BLaER1 (cell line): ENCODE results near the gene PADI1.

Source experiments
- H3K27ac ChIP-seq: shearing (Covaris generic); formaldehyde crosslinking; 2 replicates; pipeline ENCODE4 v1.8.1; 2022
- H3K27me3 ChIP-seq: shearing (Covaris generic); formaldehyde crosslinking; 2 replicates; pipeline ENCODE4 v1.8.1; 2022
- H3K36me3 ChIP-seq: shearing (Covaris generic); formaldehyde crosslinking; 2 replicates; pipeline ENCODE4 v1.8.1; 2022
- H3K4me1 ChIP-seq: shearing (Covaris generic); formaldehyde crosslinking; 2 replicates; pipeline ENCODE4 v1.8.1; 2022
- H3K4me2 ChIP-seq: shearing (Covaris generic); formaldehyde crosslinking; 2 replicates; pipeline ENCODE4 v1.8.1; 2022
- H3K4me3 ChIP-seq: shearing (Covaris generic); formaldehyde crosslinking; 2 replicates; pipeline ENCODE4 v1.8.1; 2022
- H3K9ac ChIP-seq: shearing (Covaris generic); formaldehyde crosslinking; 2 replicates; pipeline ENCODE4 v1.8.1; 2022
- H3K9me3 ChIP-seq: shearing (Covaris generic); formaldehyde crosslinking; 2 replicates; pipeline ENCODE4 v1.8.1; 2022
- H4K20me1 ChIP-seq: shearing (Covaris generic); formaldehyde crosslinking; 2 replicates; pipeline ENCODE4 v1.8.1; 2022
- Cebpa-rat ChIP-seq: shearing (Covaris generic); IDR thresholded peaks from 2 replicates; pipeline ENCODE4 v1.8.1; 2022

Gene PADI1

DNA sequence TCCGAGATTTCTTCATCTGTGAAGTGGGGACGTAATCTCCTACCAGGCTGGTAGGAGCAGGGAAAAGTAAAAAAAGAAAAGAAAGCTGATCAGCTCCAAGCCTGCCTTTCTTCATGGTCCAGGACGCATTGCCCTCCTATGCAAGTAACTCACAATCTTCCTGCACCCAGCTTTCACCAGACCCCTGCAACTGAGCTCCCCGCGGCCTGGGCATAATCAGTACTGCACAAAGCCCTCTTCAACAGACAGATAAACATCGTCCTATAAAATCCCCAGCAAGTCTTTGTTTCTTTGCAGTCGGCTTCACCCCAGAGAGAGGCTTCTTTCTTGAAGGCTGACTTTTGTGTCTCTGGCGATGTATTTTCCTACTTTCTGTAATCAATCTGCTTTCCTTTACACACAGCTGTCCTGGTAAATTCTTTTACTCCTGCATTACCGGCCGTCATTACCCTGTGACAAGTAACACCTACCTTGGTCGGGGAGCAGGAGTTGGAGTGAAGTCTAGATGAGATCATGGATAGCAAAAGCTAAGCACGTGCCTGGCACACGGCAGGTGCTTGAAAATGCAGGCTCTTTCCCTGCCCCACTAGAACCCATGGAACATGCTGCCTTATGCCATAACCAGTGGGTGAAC is 8.3 kb downstream of the PADI1 start:
- Histone ChIP-seq H3K4me3 (no peak overlapping the region), H3K9ac (no peak overlapping the region), H3K27ac (no peak overlapping the region), H3K9me3 (no peaks in the 10 kb centered on the region), H3K4me2 (peak overlapping the region; percentile 92), H3K36me3 (no peaks in the 10 kb centered on the region), H3K27me3 (peaks cover 11% of the 10 kb centered on the region; the same call in 1 of the 2 replicates), H3K4me1 (peaks cover 76% of the 10 kb centered on the region), H4K20me1 (peaks cover 18% of the 10 kb centered on the region; the same call in 1 of the 2 replicates)
- no peak for TF ChIP-seq Cebpa-rat

DNA sequence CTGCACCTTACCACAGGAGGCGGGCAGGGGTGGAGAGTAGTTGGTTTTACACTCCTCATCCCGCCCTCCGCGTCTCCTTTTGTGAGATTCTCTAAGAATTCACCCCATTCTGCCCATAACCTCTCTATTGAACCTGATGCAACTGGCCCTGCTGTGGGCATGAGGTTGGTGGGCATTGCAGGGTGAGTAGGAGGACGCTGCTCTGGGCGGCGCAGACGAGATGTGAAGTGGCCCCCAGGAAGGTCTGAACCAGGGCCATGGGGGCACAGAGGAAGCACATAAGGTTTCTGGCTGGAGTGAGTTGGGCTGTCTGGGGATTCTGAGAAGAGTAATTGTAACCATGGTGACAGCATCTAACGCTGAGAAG is 8.8 kb downstream of the PADI1 start:
- peaks cover 71% of the 10 kb centered on the region for H3K4me1 ChIP-seq
- no peak overlapping the region for H3K4me3 ChIP-seq
- H3K9ac ChIP-seq: no peak overlapping the region
- H3K27ac ChIP-seq: no peak overlapping the region
- peaks cover 11% of the 10 kb centered on the region; the same call in 1 of the 2 replicates for H3K27me3 ChIP-seq
- peak overlapping the region; percentile 92 for H3K4me2 ChIP-seq
- no peaks in the 10 kb centered on the region for H3K9me3 ChIP-seq
- TF ChIP-seq Cebpa-rat: no peak
- H3K36me3 ChIP-seq: no peaks in the 10 kb centered on the region
- peaks cover 18% of the 10 kb centered on the region; the same call in 1 of the 2 replicates for H4K20me1 ChIP-seq

DNA sequence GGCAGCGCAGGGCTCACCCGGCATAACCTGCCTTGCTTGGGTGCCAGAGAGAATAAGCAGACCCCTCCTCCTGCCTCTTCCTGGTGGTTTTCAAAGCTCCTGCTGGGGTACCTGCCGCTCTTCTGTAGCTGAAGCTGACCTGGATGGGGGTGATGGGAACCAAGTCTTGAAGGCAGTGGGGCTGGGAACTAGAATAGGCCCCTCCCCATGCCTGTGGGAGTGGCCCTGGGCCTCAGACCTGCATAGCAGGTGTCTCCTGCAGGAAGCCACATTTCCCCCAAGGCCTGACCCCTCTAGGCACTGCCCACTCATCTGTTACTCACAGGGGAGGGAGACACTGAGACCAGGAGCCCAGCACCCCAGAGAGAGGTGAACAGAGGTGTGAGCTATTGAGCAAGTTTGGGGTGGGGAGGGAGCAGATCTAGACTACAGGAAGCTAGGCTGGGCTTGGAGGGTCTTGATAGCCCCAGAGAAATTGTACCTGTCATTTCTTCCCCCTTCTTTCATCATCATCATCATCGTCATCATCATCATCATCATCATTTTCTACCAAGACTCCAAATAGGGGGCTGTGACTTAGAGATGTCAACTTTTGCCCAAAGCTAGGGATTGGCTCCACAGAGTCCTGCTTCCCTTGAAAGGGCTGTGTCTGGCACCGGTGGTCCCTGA is 10.1 kb downstream of the PADI1 start:
- H3K4me1 ChIP-seq: peaks cover 60% of the 10 kb centered on the region
- no peak for TF ChIP-seq Cebpa-rat
- no peak overlapping the region for H3K27ac ChIP-seq
- peak overlapping the region; percentile 92 for H3K4me2 ChIP-seq
- no peak overlapping the region for H3K4me3 ChIP-seq
- H3K27me3 ChIP-seq: peaks cover 11% of the 10 kb centered on the region; the same call in 1 of the 2 replicates
- no peaks in the 10 kb centered on the region for H3K36me3 ChIP-seq
- H3K9me3 ChIP-seq: no peaks in the 10 kb centered on the region
- peaks cover 18% of the 10 kb centered on the region; the same call in 1 of the 2 replicates for H4K20me1 ChIP-seq
- no peak overlapping the region for H3K9ac ChIP-seq

DNA sequence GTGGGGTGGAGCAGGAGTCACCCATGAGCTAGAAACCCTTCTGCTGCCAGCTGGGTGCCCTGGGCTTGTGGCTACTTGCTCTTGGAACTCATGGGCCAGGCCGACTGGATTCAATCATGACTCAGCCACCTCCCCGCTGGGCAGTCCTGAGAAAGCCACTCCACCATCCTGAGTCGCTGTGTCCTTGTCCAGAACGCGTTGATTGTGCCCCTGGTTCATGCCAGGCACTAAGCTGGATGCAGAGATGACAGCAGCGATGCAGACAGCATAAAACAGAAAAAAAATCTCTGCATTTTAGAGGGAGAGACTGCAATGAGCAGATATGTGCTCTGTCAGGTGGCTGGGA is 10.6 kb downstream of the PADI1 start:
- H3K4me1 ChIP-seq: peaks cover 55% of the 10 kb centered on the region
- no peaks in the 10 kb centered on the region for H3K36me3 ChIP-seq
- no peak for TF ChIP-seq Cebpa-rat
- H3K4me3 ChIP-seq: no peak overlapping the region
- no peak overlapping the region for H3K27ac ChIP-seq
- no peaks in the 10 kb centered on the region for H3K9me3 ChIP-seq
- peak overlapping the region; percentile 92; the same call in 1 of the 2 replicates for H3K4me2 ChIP-seq
- peaks cover 11% of the 10 kb centered on the region; the same call in 1 of the 2 replicates for H3K27me3 ChIP-seq
- H3K9ac ChIP-seq: no peak overlapping the region
- H4K20me1 ChIP-seq: peaks cover 18% of the 10 kb centered on the region; the same call in 1 of the 2 replicates

DNA sequence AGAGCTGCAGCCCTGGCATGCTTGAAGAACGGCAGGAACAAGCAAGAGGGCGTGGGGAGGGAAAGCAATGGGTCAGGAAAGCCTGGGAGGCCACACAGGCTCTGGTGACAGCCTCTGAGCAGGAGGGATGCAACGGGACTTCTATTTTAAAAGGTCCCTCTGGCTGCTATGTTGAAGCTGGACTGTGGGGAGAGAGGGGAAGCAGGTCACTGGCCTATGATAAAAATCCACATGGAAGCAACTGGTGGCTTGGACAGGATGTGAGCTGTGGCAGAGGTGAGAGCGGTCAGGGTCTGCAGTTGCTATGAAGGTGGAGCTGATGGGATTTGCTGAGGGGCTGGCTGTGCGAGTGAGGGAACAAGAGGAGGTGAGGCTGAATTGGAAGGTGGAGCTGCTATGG is 11.2 kb downstream of the PADI1 start:
- Histone ChIP-seq H3K27ac (no peak overlapping the region), H4K20me1 (peaks cover 18% of the 10 kb centered on the region; the same call in 1 of the 2 replicates), H3K4me1 (peaks cover 50% of the 10 kb centered on the region), H3K36me3 (no peaks in the 10 kb centered on the region), H3K27me3 (peaks cover 11% of the 10 kb centered on the region; the same call in 1 of the 2 replicates), H3K9me3 (no peaks in the 10 kb centered on the region), H3K4me2 (0 out of 2 replicates have a peak overlapping the region, but pooled peaks have one; percentile 92), H3K9ac (no peak overlapping the region), H3K4me3 (no peak overlapping the region)
- TF ChIP-seq Cebpa-rat: no peak

DNA sequence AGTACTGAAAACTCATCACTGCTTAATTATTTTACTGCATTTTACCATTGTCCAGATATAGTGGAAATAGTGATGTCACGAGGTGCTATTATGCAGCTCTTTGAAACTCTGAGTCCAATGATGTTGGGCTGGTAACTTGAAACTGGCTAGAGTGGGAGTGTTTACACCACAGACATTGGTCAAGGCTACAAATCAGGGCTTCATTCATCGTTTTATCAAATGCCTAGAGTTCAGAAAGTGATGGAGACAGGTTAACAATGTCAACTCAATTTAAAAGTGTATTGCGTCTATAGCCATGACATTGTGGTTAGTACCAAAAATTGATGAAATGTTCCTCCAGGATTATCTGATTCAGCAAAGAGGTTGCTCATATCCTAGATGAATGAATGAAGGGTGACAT is 12.7 kb downstream of the PADI1 start:
- Histone ChIP-seq H3K9ac (no peak overlapping the region), H3K9me3 (no peaks in the 10 kb centered on the region), H3K4me3 (no peak overlapping the region), H3K4me2 (no peak overlapping the region), H3K4me1 (peaks cover 34% of the 10 kb centered on the region), H3K36me3 (no peaks in the 10 kb centered on the region), H3K27ac (no peak overlapping the region), H3K27me3 (peaks cover 11% of the 10 kb centered on the region; the same call in 1 of the 2 replicates), H4K20me1 (peaks cover 15% of the 10 kb centered on the region; the same call in 1 of the 2 replicates)
- TF ChIP-seq Cebpa-rat: no peak

DNA sequence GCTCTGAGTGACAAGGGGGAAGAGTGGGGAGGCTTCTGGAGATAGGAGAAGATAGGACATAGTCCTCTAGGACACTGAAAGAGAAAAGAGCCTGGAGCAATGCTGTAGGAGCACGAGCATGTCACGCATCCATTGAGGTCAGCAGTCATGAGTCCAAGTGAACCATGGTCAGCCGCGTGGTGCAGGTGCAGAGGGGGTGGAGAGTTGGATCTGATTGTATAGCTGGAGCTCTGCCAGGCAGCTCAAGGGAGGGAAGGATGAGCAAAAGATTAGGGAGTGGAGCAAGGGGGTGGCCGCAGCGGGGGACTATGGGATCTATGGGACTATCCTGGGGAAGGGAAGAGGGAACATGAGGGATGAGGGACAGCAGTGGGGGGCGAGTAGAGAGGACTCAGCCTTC is 14.0 kb downstream of the PADI1 start:
- H3K36me3 ChIP-seq: no peaks in the 10 kb centered on the region
- H3K9me3 ChIP-seq: no peaks in the 10 kb centered on the region
- no peak overlapping the region for H3K4me2 ChIP-seq
- H3K27ac ChIP-seq: no peak overlapping the region
- H3K4me3 ChIP-seq: no peak overlapping the region
- H3K9ac ChIP-seq: no peak overlapping the region
- peaks cover 2% of the 10 kb centered on the region; the same call in 1 of the 2 replicates for H4K20me1 ChIP-seq
- no peak for TF ChIP-seq Cebpa-rat
- H3K4me1 ChIP-seq: peaks cover 21% of the 10 kb centered on the region
- H3K27me3 ChIP-seq: 0 out of 2 replicates have a peak, but pooled peaks cover under 1% of the 10 kb centered on the region

DNA sequence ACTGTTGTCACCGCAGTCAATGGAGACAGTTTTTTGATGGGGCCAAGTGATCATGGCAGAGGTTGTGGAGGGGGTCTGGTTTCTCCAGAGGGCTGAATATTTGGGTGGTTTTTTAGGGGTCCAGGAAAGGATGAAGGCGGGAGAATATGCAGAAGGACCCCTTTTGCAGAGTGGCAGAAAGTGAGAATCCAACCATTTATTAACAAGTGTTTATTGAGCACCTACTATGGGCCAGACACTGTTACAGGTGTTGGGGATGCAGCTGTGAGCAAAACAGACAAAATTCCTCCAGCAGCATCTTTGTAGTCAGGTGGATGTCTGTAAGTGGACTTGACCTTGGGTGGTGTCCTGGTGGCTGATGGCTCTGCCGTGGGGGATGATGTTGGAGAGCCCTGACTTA is 15.4 kb downstream of the PADI1 start:
- Histone ChIP-seq H3K27me3 (no peaks in the 10 kb centered on the region), H3K4me2 (no peak overlapping the region), H3K4me3 (no peak overlapping the region), H4K20me1 (no peaks in the 10 kb centered on the region), H3K9ac (no peak overlapping the region), H3K27ac (no peak overlapping the region), H3K9me3 (no peaks in the 10 kb centered on the region), H3K4me1 (peaks cover 8% of the 10 kb centered on the region), H3K36me3 (no peaks in the 10 kb centered on the region)
- TF ChIP-seq Cebpa-rat: no peak

DNA sequence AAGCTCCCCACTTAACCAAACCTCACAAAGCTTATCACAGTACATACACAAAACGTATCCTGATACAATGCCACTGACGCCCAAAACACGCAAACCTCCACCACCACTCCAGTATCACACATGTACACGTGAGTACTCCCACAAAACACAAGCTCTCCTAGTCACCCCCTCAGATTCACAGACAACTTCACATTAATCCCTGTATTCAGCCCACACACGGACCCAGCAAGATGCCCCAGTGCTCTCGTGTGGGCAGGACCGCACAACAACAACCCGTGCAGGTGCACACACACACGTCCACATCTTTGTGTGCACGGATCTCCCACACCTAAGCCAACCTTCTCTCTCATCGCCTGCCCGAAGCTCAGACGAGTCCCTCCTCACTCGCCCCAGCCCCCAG is 17.6 kb downstream of the PADI1 start:
- Histone ChIP-seq H3K4me3 (no peak overlapping the region), H3K36me3 (no peaks in the 10 kb centered on the region), H3K9ac (no peak overlapping the region), H3K27ac (no peak overlapping the region), H3K4me2 (no peak overlapping the region), H3K9me3 (no peaks in the 10 kb centered on the region), H3K27me3 (no peaks in the 10 kb centered on the region), H4K20me1 (no peaks in the 10 kb centered on the region), H3K4me1 (no peaks in the 10 kb centered on the region; the same call in 1 of the 2 replicates)
- no peak for TF ChIP-seq Cebpa-rat

DNA sequence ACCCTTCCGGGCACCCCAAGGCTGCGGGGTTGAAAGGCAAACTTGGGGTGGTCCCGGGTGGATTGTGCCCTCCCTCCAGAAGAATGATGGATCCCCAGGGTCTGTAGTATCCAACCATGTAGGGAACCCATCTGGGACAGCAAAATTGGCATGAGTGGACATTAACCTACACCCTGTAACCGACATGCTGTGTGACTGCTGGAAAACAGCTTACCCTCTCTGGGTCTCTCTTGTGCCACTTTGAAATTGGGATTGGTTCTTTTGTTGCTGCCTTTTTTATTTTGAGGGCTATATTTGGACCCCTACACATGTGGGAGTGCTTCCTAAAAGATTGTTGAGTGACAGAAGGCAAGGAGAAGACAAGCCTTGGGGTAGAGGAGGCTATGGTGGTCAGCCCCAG is 19.5 kb downstream of the PADI1 start:
- Histone ChIP-seq H3K4me1 (no peaks in the 10 kb centered on the region; the same call in 1 of the 2 replicates), H3K9ac (no peak overlapping the region), H3K9me3 (no peaks in the 10 kb centered on the region), H4K20me1 (no peaks in the 10 kb centered on the region), H3K4me2 (no peak overlapping the region), H3K27me3 (no peaks in the 10 kb centered on the region), H3K36me3 (no peaks in the 10 kb centered on the region), H3K4me3 (no peak overlapping the region), H3K27ac (no peak overlapping the region)
- no peak for TF ChIP-seq Cebpa-rat
